K562 (cell line): ENCODE data around the gene MC4R.

Experiments used
- E2F3 ChIP-seq: fragments of 250-450 bp; sonication (Bioruptor Pico); IDR thresholded peaks from 2 replicates; pipeline ENCODE4 v1.4.0; 2020; ENCODE audit warnings: mild to moderate bottlenecking
- NRF1 ChIP-seq, 2 experiments: fragments of 450-650 bp; IDR thresholded peaks in 1 of 2; conservative IDR thresholded peaks in 1 of 2; 2 replicates each; pipeline ENCODE4 v1.6.1; 2014; ENCODE audit warnings: mild to moderate bottlenecking in 2 of 2
- RCOR1 ChIP-seq, 2 experiments: IDR thresholded peaks; 2 replicates each; pipeline ENCODE4 v1.6.1; 2012; ENCODE audit warnings: low read depth in 2 of 2, low read length in 2 of 2, borderline replicate concordance in 1 of 2, improper control_type of control experiment in 1 of 2
- ZFX ChIP-seq: sonication (generic); formaldehyde crosslinking; IDR thresholded peaks from 2 replicates; pipeline ENCODE4 v1.8.0; 2022; ENCODE audit warnings: mild to moderate bottlenecking, missing genetic modification reagents, moderate library complexity
- TF ChIP-seq, protein P1 (sequence below), 3 experiments: IDR thresholded peaks in 2 of 3; conservative IDR thresholded peaks in 1 of 3; 2 replicates each; pipeline ENCODE4 v1.5.1; 2011 to 2012; ENCODE audit warnings: low read length in 3 of 3, mild to moderate bottlenecking in 3 of 3, control low read depth in 2 of 3, improper control_type of control experiment in 1 of 3, inconsistent platforms in 1 of 3, low read depth in 1 of 3, mixed read lengths in 1 of 3, moderate library complexity in 1 of 3; ENCODE audit not compliant: insufficient read depth in 2 of 3

DNA sequence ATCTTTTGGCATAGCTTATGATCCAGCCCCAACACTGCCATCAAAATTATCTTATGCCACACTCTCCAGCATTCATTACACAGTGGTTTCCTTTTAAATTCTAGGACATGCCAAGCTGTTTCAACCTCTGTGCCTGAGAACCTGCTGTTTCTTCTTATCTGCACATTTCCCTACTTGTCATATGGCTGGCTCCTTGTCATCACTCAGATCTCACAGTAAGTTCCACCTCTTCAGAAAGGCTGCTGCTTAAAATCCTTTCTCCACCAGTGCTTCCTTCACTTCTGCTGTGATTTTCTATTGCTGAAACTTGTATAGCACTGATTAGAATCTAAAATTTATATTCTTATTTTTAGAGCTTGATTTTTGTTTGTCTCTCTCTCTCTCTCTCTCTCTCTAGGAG is 43.4 kb downstream of the MC4R start:
- TF ChIP-seq E2F3 (no peak), RCOR1 (IDR thresholded peaks at IDR 0.05; ENCODE audit: borderline replicate concordance in 1 of 2, low read depth in 2 of 2, low read length in 2 of 2) (no peak), NRF1 (conservative IDR thresholded peaks at IDR 0.05 in 1 of 2, IDR thresholded peaks at IDR 0.05 in 1 of 2) (no peak), ZFX (no peak)
- TF ChIP-seq, protein P1, sequence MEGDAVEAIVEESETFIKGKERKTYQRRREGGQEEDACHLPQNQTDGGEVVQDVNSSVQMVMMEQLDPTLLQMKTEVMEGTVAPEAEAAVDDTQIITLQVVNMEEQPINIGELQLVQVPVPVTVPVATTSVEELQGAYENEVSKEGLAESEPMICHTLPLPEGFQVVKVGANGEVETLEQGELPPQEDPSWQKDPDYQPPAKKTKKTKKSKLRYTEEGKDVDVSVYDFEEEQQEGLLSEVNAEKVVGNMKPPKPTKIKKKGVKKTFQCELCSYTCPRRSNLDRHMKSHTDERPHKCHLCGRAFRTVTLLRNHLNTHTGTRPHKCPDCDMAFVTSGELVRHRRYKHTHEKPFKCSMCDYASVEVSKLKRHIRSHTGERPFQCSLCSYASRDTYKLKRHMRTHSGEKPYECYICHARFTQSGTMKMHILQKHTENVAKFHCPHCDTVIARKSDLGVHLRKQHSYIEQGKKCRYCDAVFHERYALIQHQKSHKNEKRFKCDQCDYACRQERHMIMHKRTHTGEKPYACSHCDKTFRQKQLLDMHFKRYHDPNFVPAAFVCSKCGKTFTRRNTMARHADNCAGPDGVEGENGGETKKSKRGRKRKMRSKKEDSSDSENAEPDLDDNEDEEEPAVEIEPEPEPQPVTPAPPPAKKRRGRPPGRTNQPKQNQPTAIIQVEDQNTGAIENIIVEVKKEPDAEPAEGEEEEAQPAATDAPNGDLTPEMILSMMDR (IDR thresholded peaks at IDR 0.05 in 2 of 3, conservative IDR thresholded peaks at IDR 0.05 in 1 of 3; ENCODE audit: insufficient read depth in 2 of 3, low read depth in 1 of 3, low read length in 3 of 3) = no peak
